ENCODE results near the gene NEDD4. TPM values are rescaled to one million over a fixed set of nuclear protein-coding genes. Genes with fewer than 3 reads are reported as not detected.

Gene NEDD4
- polyA plus RNA-seq, 1 of the 3 experiments (the other 2 are of a cell fraction), result 12.9 TPM

DNA sequence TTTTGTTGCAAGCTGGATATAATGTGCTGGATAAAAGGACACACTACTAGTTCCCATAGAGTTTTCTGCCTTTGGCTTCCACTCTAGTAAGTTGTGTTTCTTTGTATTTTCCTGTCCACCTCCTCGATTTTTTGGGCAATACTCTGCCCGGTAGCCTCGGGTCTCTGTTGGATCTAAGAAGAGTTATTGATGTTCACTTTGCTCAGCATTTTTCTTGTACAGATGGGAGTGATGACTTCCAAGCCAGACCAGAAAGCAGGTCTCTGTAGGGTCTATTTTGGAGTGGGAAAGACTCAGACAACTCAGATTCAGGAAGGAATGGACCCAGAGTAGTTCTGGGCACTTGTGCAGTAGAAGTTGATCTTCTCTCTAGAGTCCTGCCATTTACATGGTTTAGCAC, 214.5 kb downstream of the NEDD4 start (continued):
- TF ChIP-seq IRF3 (IDR thresholded peaks at IDR 0.05; ENCODE audit: low read depth, low read length), result no peak

Small RNAs within 50 kb of the gene (small RNA-seq; reads per million reads assigned to genes)
- 0 reads per million in 7 experiments for gene RN7SL568P
